Measurements from ENCODE around the gene C1orf174.

C1orf174 gene

GRCh38 chr1:3910049-3910731 lies 10.1 kb upstream of the C1orf174 start:
- FAIRE-seq (no peak), DNase-seq (ENCODE audit: low spot score) (no peak)

- DNase-seq (ENCODE audit: low spot score) (no peak), FAIRE-seq (no peak)
Observed at GRCh38 chr1:3909615-3910014, 9.5 kb upstream of the C1orf174 start.

GRCh38 chr1:3908886-3909517 lies 8.9 kb upstream of the C1orf174 start:
- no peak for DNase-seq (ENCODE audit: low spot score)
- no peak for FAIRE-seq

- DNase-seq (ENCODE audit: low spot score) (no peak), FAIRE-seq (no peak)
Observed at GRCh38 chr1:3907621-3908165, 7.6 kb upstream of the C1orf174 start.

GRCh38 chr1:3907031-3907534 lies 7.0 kb upstream of the C1orf174 start:
- no peak for FAIRE-seq

GRCh38 chr1:3906672-3907020 lies 6.6 kb upstream of the C1orf174 start:
- DNase-seq (ENCODE audit: low spot score) (no peak), FAIRE-seq (no peak)

More at GRCh38 chr1:3907031-3907534, 7.0 kb upstream of the C1orf174 start:
- DNase-seq (ENCODE audit: low spot score): no peak

GRCh38 chr1:3905953-3906671 lies 6.0 kb upstream of the C1orf174 start:
- FAIRE-seq (no peak), DNase-seq (ENCODE audit: low spot score) (no peak)

GRCh38 chr1:3905266-3905952 lies 5.3 kb upstream of the C1orf174 start:
- FAIRE-seq: no peak

GRCh38 chr1:3904843-3905185 lies 4.7 kb upstream of the C1orf174 start:
- DNase-seq (ENCODE audit: low spot score) (no peak), FAIRE-seq (no peak)

More at GRCh38 chr1:3905266-3905952, 5.3 kb upstream of the C1orf174 start:
- DNase-seq (ENCODE audit: low spot score): no peak

GRCh38 chr1:3904006-3904842 lies 4.2 kb upstream of the C1orf174 start:
- DNase-seq (ENCODE audit: low spot score) (no peak), FAIRE-seq (no peak)

GRCh38 chr1:3903141-3904005 lies 3.3 kb upstream of the C1orf174 start:
- DNase-seq (ENCODE audit: low spot score) (no peak), FAIRE-seq (no peak)

GRCh38 chr1:3902571-3903091 lies 2.6 kb upstream of the C1orf174 start:
- no peak for FAIRE-seq

GRCh38 chr1:3902111-3902511 lies 2.0 kb upstream of the C1orf174 start:
- DNase-seq (ENCODE audit: low spot score) (no peak), FAIRE-seq (no peak)

More at GRCh38 chr1:3902571-3903091, 2.6 kb upstream of the C1orf174 start:
- no peak for DNase-seq (ENCODE audit: low spot score)

GRCh38 chr1:3900969-3901529 lies 977 bp upstream of the C1orf174 start:
- FAIRE-seq (peak; percentile 92), DNase-seq (ENCODE audit: low spot score) (peak; percentile 93)

- FAIRE-seq (no peak), DNase-seq (ENCODE audit: low spot score) (no peak)
Observed at GRCh38 chr1:3899754-3900149, 320 bp downstream of the C1orf174 start.

GRCh38 chr1:3898994-3899753 lies 898 bp downstream of the C1orf174 start:
- FAIRE-seq (no peak), DNase-seq (ENCODE audit: low spot score) (no peak)

- FAIRE-seq: no peak
- DNase-seq (ENCODE audit: low spot score): no peak
Observed at GRCh38 chr1:3898475-3898735, 1.7 kb downstream of the C1orf174 start.

- DNase-seq (ENCODE audit: low spot score) (no peak), FAIRE-seq (no peak)
Observed at GRCh38 chr1:3896396-3897000, 3.6 kb downstream of the C1orf174 start.
